Activated CD8-positive, alpha-beta memory T cell treated with anti-CD3 and anti-CD28 coated beads, Interleukin-2, amount 50 U/mL, for 24 hours (primary cell): ENCODE results near the gene SPACA9.

Experiments
- DNase-seq: peaks from one replicate; pipeline ENCODE4 v3.0.0-alpha.2; 2020; ENCODE audit errors: extremely low read depth

Gene SPACA9

DNA sequence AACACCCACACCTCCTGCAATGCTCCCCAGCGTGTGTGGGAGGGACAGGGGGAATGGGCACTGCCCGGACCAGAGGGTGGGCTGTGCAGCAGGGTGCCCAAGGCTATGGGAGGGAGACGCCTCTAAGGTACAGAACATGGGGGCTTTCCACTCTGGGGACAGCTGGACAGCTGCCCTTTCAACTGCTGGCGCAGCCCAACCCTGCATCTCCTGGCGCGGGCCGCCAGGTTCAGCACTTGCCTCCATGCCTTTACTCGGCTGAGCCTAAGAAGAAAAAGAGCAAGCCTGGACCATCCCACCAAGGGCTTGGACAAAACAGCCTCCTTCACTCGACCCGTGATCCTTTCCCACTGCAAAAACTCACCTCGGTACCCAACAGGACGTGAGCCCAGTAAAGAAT lies 15.6 kb upstream of the SPACA9 start:
- no peak for DNase-seq

DNA sequence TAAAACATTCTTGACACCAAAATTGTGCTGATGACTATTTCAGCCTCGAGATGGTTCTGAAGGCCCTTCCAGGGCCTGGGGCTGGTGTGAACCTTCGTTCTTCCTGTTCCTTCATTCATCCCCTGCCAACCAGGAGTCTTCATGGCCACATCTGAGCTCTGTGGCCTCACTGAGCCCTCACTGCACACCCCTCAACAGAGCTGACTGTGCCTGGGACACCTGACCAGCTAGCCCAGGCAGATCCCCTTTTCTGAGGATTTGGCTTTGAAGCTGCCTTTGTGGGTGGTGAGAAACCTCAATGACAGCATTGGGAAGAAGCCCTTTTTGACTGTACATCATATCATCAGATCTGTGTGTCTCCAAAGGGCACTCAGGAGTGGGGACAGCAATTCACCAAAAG lies 14.4 kb upstream of the SPACA9 start:
- DNase-seq = no peak

DNA sequence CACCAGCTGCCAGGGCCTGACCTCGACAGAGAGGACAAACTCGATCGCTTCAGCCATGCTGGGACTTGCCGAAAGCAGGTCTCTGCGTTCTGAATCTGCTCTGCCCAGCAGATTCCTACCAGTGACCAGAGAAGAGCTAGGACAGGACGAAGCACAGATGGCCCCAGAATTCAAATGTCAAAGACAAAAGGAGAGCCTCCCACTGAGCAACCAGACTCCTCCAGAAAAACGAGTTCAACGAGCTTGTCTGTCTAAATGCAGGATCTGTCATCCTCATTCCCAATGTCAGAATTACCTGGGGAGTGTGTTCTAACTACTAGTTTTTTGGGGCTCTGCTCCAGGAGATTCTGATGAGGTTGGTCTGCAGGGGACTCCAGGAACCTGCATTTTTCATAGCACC lies 14.0 kb upstream of the SPACA9 start:
- no peak for DNase-seq

DNA sequence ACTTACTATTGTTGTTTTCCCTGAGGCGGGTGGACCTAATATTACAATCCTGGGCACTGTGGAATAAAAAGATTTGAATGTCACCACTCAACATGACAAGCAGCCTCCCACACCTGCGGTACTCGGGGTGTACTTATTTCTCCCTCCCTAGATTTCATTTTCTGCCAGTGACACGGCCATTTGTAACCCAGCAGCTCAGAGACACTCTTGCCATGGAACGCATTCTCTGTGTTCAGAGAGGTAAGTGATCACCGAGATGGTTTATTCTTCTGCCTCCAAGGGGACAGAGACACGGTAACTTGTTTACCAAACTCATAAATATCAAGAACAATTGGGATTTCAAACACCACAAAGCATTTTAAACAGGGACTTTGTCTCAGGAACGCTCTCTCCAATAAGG lies 11.8 kb upstream of the SPACA9 start:
- no peak for DNase-seq

DNA sequence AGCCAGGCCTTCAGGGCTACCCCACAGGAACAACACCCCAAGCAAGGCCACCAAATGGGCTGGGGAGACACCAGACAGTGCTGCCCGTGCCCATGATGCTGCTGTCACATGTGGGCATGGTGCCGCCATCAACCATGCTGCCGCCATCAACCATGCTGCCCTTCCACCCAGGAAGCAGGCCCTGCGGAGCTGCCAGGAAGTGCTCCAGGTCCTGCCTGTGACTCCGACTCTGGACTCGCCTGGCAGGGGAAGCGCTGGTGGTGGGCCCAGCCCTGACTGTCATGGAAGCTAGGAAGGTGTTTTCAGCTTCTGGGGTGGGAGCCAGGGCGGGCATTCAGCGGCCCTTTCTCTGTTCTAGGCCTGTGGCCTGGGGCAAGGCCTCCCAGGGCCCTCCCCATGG lies 9.4 kb upstream of the SPACA9 start:
- no peak for DNase-seq

DNA sequence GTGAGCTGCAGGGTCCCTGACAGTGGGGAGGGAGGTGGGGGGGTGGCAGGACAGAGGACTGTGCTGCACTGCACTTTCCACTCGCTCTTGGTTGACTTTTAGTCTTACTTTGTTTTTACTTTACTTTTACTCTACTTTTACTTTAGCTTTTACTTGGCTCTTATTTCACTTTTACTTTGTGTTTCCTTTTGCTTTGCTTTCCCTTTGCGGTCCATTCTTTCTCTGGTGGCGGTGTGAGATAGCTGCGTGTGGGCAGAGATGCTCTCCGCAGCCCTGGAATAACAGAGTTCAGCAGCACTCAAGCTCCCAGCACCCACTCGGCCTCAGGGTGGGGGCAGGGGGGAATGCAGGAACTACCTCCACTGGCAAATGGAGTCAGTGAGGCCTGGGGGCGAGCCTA lies 5.3 kb upstream of the SPACA9 start:
- DNase-seq = no peak

DNA sequence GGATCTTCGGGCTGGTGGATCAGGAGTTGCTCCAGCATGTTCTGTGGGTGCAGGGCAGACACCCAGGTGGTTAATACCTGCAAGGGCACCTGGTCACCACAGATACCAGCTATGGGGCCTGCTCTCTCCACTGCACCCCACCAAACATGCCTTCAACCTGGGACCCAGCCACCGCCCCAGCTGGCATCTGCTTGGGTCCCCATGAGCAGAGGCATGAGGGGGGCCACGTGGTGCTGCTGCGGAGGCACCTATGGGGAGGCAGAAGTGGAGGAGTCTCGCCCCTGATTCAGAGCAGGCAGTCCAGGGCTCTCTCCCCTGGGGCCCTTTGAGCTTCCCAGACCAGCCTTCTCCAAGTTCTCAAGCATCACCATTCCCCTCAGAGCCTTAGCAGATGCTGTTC lies 3.5 kb upstream of the SPACA9 start:
- no peak for DNase-seq

DNA sequence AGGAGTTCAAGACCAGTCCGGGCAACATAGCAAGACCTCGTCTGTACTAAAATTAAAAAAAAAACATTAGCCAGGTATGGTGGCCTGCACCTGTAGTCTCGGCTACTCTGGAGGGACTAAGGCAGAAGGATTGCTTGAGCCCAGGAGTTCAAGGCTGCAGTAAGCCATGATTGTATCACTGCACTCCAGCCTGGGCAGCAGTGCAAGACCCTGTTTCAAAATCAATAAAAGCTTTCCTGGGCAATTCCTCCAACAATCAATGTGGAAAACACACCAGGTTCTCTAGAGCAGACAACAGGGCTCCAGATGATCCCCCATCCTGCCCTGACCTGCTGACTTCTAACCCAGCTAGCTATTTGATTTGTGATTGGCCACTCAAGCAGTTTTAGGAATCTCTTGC lies 1.8 kb upstream of the SPACA9 start:
- no peak for DNase-seq

DNA sequence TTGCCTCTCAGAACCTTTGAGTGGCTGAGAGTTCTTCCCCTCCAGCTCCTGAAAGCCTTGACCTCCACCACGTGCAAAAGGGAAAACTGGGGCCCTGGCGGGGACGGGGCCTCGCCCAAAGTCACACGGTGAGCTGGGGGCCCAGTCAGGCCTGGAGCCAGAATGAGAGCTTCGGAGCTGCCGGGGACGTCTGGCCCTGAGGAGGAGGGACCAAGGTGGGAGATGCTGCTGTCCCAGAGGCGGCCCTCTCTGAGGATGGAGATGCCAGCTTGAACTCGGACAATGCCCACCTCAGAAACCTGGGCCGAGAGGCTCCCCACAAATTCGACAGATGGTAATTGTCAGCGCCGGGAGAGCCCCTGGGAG lies 1.3 kb upstream of the SPACA9 start:
- no peak for DNase-seq

DNA sequence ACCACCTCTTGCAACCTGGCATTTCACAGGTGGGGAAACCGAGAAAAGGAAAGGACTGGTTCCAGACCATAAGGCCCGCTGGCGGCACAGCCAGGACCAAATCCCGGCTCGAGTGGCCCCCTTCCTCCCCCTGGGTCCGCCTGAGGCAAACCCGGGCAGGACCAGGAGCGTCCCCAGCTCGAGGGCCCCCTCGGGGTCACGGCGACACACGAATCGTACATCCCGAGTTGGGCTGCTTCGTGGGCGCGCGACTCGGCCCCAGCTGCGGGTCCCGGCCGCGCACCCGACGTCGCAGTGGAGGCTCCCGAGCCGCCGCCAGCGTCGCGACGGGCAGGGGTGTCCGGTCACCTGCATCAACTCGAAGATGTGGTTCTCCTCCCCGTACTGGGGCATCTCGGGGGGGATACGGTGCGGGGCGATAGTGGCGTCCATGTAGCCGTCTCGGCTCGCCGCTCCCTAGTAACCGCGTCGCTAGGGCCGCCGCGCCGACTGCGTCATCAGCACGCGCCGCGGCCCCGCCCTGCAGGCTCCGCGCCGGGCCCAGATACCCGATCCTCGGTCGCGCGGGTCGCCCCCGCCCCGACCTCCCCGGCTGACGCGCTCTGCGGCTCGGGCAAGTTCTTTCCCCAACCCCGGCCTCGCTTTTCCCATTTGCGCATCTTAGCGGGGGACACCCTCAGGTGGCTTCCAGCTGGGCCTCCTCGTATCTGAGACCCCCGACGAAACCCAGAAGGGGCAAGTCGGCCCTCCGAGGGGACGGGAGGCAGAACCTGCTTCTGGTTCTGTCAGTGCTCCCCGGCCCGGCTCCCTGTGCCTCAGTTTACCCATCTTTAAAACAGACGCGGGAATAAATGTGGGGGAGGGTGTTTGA lies 639 bp upstream of the SPACA9 start, which contains the start of gene AK8:
Gene AK8 (minus strand): TSS at position 461 of the 871 bp plus-strand sequence. CDS start 29 bp downstream, at position 432.
- peak; percentile 19 for DNase-seq

DNA sequence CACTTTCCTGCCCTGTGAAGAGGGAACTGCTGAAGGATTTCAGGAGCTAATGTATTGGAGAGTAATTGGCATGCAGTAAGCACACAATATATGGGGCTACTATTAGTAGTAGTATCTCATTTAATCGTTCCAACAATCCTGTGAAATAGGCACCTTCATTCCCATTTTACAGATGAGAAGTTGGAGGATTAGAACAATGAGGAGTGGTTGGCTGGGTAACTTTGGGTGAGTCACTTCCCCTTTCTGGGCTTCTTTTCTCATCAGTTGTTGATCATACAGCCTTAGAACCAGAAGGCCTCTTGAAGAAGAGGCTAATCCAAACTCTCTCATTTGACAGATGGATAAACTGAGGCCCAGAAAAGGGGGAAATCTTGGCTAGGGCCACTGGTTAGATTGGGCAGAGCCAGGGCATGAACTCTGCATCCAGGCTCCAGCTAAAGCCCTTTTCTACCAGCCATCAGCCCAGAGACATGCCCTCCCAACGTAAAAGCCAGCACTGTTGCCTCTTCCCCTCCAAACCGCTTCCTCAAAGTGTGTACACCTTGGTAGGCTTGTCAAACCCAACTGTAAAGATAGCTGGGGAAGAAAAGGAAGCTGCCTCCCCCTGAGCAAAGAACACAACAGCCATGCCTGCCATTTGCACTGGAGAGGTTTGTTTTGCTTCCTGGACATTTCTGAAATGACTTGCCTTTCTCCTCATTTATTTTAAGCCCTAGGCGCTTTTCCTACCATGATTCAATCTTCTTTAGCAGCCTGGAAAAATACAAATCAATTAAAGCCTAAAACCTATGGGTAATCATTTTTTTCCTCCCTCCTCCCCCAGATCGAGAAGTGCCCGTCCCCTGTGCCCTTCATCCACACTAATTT lies 992 bp downstream of the SPACA9 start:
- DNase-seq = no peak

DNA sequence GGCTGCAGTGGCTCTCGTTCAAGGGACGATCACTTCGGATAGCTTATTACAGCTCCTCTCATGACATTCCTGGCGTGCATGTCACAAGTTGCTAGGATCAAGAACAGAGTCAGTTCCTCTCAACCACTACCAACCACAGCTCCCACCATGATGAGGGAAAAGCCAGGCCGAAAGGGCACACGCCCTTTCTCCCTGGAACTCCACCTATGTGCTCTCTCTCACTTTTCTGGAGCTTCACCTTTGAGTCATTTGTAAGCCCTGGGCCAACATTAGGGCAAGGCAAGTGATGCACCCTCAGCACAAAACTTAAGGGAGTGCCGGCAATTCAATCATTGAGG lies 1.6 kb downstream of the SPACA9 start:
- no peak for DNase-seq

DNA sequence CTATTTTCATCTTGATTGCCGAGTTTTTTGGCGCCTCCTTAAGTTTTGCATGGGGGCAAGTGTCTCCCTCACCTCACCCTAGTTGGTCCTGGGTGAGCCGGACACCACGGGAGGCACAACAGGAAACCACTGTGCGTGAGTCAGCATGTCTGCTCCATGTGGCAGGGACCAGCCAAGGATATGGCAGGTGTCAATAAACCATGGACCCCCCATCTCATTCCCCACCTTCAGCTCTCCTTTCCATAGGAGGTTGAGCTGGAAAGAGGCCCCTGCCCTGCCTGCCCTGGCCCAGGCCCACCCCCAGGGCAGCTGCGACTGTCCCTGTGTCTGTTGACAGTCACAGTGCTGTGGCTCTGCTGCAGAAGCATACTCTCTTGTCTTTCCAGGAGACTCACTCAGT lies 3.1 kb downstream of the SPACA9 start:
- DNase-seq = no peak

DNA sequence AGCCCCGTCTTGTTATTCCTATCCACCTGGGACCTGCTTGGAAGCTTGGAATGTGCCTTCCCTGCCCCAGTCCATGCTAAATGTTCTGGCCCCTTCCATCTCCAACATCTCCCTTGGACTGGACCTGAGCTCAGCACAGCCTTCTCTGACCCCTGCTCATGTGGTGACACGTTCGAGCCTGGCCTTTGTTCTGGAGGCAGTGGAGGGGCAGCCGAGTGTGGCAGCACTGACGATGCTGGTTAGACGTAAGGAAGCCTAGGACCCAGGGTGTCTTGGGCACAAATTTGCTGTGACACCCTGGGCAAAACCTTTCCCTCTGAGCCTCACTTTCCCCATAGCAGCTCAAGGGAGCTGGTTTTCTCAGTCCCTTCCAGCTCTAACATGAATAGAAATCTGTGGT lies 3.9 kb downstream of the SPACA9 start:
- no peak for DNase-seq

DNA sequence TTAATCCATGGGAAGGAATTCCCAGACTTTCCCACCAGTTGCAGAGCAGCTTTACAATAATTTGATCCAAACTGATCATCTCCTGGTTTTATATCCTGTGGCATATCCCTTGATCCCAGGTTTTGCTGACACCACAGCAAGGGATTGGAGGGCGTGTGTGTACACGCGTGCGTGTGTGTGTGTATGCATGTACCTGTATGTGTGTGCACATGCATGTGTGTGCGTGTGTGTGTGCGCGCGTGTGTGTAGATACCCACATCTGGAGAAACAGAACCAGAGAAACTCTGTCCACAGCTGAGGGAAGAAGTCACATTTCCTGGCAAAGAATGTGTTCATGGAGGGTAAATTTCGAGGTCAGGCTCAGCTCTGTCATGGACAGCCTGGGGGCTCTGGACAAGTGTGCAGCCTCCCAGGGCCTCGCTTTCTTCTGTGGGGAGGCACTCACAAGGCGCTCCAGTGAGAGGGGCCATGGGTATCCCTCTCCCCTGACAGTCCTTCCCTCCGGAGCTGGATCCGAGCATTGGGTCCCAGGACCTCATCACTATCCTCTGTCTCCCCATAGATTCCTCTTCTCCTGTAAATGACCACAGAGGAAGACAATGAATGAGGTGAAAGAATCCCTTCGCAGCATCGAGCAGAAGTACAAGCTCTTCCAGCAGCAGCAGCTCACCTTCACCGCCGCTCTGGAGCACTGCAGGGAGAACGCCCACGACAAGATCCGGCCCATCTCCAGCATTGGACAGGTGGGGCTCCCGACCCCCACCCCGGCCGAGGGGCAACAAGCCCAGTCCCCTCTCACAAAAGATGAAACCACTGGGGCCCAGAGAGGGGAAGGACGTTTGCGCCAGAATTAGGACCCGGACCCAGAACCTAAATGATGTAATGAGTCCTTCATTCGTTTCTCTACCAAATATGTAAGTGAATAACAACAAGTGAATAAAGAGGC lies 4.9 kb downstream of the SPACA9 start:
- no peak for DNase-seq

DNA sequence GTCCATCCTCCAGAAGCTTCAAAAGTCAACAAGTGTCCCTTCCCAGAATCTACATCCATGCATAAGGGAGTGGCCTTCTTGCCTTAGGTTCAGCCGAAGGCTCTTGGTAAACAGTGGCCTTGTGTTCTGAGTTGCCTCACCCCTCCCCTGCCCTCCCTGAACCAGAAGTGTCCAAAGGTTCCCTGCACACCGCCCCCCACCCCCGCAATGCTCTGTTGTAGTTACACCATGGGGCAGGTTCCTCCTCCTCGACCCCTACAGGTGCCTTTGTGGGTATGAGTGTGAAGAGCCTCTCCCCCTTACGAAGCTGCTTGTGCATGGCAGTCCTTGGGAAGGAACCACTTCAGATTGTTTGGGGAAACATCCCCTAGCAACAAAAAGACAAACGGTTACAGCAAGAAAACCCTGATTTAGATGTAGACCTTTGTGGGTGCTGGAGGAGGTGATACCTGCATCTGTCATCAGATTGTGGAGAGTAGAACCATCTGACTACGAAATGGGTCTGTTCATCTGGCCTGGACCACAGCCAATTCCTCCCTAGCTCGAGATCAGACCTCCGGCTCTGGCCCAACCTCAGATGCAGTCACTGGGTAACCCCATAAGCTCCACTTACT lies 7.1 kb downstream of the SPACA9 start:
- no peak for DNase-seq

DNA sequence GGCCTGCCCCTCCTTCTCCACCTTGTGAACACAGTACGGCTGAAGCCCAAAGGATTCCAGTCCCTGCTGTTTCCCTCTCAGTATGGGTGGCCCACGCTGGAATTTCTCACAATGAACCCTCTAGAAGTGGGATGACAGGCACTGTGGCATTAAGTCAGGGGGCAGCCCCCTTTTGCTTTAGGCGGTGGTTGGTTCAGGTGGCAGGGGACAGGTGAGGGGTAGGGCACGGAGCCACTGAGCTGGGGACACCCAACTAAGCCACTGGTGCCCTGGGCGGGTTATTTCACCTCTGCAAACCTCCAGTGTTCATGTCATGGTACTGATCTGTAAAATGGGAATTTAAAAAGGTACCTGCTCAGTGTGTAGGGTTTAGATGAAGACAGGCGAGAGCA lies 7.6 kb downstream of the SPACA9 start:
- no peak for DNase-seq

DNA sequence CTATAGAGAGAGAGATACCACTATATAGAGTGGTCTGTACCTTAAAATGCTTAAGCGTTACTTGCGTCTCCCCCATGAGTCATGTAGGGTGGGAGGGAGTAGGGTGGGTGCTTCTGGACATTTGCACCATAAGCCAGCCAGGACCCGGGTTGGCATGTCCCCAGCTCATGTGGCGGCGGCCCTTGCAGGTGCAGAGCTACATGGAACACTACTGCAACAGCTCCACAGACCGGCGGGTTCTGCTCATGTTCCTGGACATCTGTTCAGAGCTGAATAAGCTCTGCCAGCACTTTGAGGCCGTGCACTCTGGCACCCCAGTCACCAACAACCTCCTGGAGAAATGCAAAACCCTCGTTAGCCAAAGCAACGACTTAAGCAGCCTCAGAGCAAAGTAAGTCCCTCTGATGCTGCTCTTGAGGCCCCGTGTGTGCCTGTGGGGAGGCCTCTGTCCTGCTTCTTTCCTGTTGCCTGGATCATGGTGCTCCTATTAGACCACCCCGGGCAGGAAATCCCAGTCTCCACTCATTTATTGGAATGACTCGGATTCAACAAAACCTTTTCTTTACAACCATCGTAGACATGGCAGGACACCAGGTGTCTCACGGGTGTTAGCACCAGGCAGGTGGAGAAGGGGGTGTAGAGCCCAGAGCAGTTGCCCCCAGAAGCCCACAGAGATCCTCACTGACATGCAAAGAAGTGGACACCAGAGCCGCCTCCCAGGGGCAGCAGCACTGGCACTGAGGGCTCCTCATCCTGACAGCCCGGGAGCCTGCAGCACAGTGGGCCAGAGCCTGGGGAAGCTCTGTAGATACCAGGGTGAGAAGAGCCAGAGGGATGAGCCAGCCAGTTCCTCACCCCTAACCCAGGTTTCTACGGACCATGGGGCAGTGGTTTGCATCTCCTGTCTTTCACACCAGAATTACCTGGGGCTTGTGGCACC lies 8.8 kb downstream of the SPACA9 start:
- DNase-seq = no peak

DNA sequence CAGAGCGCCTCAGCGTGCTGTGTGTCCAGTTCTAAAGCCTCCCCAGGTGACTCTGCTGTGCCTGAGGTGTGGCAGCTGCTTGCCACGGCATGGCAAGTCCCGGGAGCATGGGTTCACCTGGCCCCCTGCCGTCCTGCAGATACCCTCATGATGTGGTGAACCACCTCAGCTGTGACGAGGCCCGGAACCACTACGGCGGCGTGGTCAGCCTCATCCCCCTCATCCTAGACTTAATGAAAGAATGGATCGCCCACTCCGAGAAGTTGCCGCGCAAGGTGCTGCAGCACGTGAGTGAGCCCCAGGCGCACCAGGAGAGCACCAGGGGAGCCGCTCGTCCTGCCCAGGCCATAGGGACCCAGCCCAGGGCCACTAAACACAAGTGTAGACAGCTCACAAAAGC lies 9.5 kb downstream of the SPACA9 start:
- no peak for DNase-seq

DNA sequence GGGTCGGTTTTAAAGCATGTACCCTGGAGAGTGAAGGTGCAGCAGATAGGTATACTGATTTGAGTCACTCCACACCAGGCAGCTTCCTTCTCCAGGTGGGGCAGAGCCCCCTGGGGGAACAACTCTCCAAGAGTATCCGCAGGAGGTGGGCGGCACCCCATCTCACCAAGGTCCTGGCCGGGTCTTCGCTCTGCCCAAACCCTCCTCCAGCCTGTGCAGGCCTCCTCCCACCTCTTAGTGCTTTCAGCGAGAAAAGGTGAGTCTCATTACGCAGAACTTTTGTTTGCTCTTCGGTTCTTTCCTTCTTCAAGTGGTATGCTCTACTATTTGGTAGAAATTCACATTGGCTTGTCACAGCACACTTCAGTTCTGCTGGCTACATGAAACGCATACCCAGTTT lies 13.7 kb downstream of the SPACA9 start:
- no peak for DNase-seq
